Measurements from ENCODE around the gene CLIC5.

The CLIC5 gene

DNA sequence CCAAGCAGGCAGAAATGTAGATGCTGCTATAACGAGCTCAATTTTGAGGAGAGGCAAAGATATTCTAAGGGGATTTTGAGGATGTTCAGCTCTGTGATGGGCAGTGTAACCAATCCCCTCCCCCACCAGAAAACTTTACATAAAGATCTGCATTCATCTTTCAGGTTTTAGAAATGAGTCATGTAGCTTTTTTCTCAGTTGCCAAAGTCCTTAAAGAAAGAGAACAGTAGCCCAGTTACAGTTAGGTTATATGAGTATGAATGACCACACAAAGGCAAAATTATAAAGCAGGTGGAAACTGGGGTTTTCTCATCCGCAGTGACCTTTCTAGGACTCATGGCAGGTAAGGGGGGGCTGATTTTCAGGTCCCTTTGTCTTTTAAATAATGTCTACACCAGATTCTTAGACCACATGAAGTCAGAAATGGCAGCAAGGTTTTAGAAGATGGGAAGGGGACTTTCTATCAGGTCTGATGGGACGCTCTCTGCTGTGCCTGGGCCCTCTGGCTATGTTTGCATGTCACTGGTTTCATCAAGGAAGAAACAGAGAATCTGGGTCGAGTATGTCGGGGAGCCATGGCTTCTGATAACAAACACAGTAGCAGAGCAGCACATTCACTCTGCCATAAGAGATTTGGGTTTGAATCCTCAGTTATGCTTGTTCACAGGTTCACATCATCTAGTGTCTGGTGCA lies 94.7 kb downstream of the CLIC5 start:
- no peak overlapping the region for H3K4me2 ChIP-seq (ENCODE audit: low read length)
- no peak overlapping the region for H3K9ac ChIP-seq
- no peak overlapping the region for H3K4me3 ChIP-seq (ENCODE audit: low read depth, low read length)
- H3K27ac ChIP-seq, result no peak overlapping the region
- no peak for TF ChIP-seq CTCF (IDR thresholded peaks at IDR 0.05)
- H3K9me3 ChIP-seq (ENCODE audit: control insufficient read depth, low read length), result no peaks in the 10 kb centered on the region
- H3K79me2 ChIP-seq, result no peaks in the 10 kb centered on the region
- H3K27me3 ChIP-seq (ENCODE audit: control insufficient read depth, insufficient read depth, low read length), result no peaks in the 10 kb centered on the region
- no peak overlapping the region for H2AFZ ChIP-seq
- H3K36me3 ChIP-seq (ENCODE audit: control insufficient read depth, insufficient read depth, low read length), result no peaks in the 10 kb centered on the region
- H3K4me1 ChIP-seq, result no peaks in the 10 kb centered on the region

GRCh38 chr6:45917439-45917838 lies 98.2 kb downstream of the CLIC5 start:
- H3K9me3 ChIP-seq (ENCODE audit: control insufficient read depth, low read length), result no peaks in the 10 kb centered on the region
- no peaks in the 10 kb centered on the region for H3K27me3 ChIP-seq (ENCODE audit: control insufficient read depth, insufficient read depth, low read length)
- H3K79me2 ChIP-seq, result no peaks in the 10 kb centered on the region
- no peak overlapping the region for H2AFZ ChIP-seq
- no peak overlapping the region for H3K27ac ChIP-seq
- no peak overlapping the region for H3K9ac ChIP-seq
- no peaks in the 10 kb centered on the region for H3K4me1 ChIP-seq
- H3K4me3 ChIP-seq (ENCODE audit: low read depth, low read length), result no peak overlapping the region
- H3K4me2 ChIP-seq (ENCODE audit: low read length), result no peak overlapping the region
- H3K36me3 ChIP-seq (ENCODE audit: control insufficient read depth, insufficient read depth, low read length), result no peaks in the 10 kb centered on the region
- TF ChIP-seq CTCF (IDR thresholded peaks at IDR 0.05), result no peak

DNA sequence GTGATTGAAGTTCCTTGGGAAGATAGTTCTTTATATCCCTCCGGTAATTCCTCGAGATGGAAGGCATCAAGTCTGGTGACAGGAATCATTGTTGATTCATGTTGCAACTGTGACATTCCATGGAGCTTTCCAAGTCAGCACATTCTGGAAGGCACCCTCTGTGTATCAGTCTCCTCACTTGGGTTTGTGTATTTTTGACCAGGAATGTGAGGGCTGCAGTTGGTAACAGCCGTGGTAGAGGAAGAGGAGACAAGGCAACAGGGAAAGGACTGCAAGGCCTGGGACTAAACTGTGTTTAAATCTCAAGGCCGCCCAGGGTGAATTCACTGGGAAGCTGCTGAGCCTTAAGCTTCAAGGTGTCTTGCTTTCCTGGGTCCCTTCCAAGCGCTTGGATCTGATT lies 99.0 kb downstream of the CLIC5 start:
- no peak overlapping the region for H3K4me2 ChIP-seq (ENCODE audit: low read length)
- no peaks in the 10 kb centered on the region for H3K27me3 ChIP-seq (ENCODE audit: control insufficient read depth, insufficient read depth, low read length)
- no peak for TF ChIP-seq CTCF (IDR thresholded peaks at IDR 0.05)
- H3K36me3 ChIP-seq (ENCODE audit: control insufficient read depth, insufficient read depth, low read length), result no peaks in the 10 kb centered on the region
- no peaks in the 10 kb centered on the region for H3K4me1 ChIP-seq
- H3K79me2 ChIP-seq, result no peaks in the 10 kb centered on the region
- no peaks in the 10 kb centered on the region for H3K9me3 ChIP-seq (ENCODE audit: control insufficient read depth, low read length)
- no peak overlapping the region for H2AFZ ChIP-seq
- H3K4me3 ChIP-seq (ENCODE audit: low read depth, low read length), result no peak overlapping the region
- no peak overlapping the region for H3K9ac ChIP-seq
- H3K27ac ChIP-seq, result no peak overlapping the region

DNA sequence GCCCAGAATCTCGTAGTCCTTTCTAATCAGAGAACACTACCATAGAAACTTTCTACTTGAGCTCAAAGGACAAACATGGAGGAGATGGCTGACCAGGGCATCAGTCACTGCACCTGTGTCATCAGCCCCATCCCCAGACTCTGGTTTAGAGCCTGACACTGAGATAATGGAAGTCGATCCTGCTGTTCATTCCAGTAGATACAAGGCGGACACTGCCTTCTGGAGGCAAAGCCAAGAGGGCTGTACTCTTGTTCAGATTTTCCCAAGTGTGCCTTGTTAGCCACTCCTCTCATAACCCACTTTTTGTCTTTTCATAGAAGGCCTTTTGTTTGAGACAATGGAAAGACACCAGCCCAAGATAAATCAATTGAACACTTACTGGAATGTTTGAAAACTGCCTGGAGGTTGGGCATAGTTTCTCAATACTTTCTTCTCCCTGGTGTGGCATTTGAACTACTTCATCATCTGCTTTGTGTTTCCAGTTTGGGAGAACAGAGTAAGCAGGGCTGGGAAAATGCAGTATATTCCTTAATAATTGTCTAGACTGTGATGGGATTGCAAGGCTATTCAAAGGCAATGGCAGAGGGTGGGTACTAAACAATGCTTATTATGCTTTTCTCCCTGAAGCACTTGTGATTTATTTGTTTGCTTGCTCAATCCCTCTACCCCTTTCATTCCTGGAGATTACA lies 99.7 kb downstream of the CLIC5 start:
- no peak overlapping the region for H3K27ac ChIP-seq
- no peaks in the 10 kb centered on the region for H3K9me3 ChIP-seq (ENCODE audit: control insufficient read depth, low read length)
- no peak overlapping the region for H2AFZ ChIP-seq
- H3K4me3 ChIP-seq (ENCODE audit: low read depth, low read length), result no peak overlapping the region
- H3K4me2 ChIP-seq (ENCODE audit: low read length), result no peak overlapping the region
- H3K9ac ChIP-seq, result no peak overlapping the region
- H3K79me2 ChIP-seq, result no peaks in the 10 kb centered on the region
- no peak for TF ChIP-seq CTCF (IDR thresholded peaks at IDR 0.05)
- H3K36me3 ChIP-seq (ENCODE audit: control insufficient read depth, insufficient read depth, low read length), result no peaks in the 10 kb centered on the region
- H3K27me3 ChIP-seq (ENCODE audit: control insufficient read depth, insufficient read depth, low read length), result no peaks in the 10 kb centered on the region
- no peaks in the 10 kb centered on the region for H3K4me1 ChIP-seq

DNA sequence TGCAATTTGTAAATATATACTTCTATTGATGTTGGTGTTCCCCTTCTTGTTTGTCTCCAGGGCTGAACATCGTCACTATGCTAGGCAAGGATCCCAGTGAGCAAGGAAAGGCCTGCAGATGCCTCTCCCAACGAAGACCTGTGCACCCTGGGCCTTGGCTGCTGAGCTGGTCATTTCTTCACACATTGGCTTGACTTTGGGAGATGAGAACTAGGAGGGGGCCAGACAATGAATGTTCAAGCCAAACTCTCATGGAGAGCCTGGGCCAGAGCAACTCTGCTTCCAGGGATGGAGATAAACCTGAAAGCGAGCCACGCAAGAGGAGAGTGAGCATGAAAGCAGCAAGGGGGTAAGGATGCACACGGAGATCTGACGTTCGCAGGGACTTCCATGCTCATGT lies 104.0 kb downstream of the CLIC5 start:
- no peaks in the 10 kb centered on the region for H3K36me3 ChIP-seq (ENCODE audit: control insufficient read depth, insufficient read depth, low read length)
- no peaks in the 10 kb centered on the region for H3K9me3 ChIP-seq (ENCODE audit: control insufficient read depth, low read length)
- H3K4me3 ChIP-seq (ENCODE audit: low read depth, low read length), result no peak overlapping the region
- H3K4me2 ChIP-seq (ENCODE audit: low read length), result no peak overlapping the region
- H3K27me3 ChIP-seq (ENCODE audit: control insufficient read depth, insufficient read depth, low read length), result no peaks in the 10 kb centered on the region
- no peaks in the 10 kb centered on the region for H3K4me1 ChIP-seq
- no peaks in the 10 kb centered on the region for H3K79me2 ChIP-seq
- H3K27ac ChIP-seq, result no peak overlapping the region
- no peak overlapping the region for H3K9ac ChIP-seq
- TF ChIP-seq CTCF (IDR thresholded peaks at IDR 0.05), result no peak
- no peak overlapping the region for H2AFZ ChIP-seq

Measured in parathyroid adenoma (tissue), 2 donors.